HepG2 (cell line): ENCODE data around the gene DRAM1. TPM values are rescaled to one million over a fixed set of nuclear protein-coding genes. Genes with fewer than 3 reads are reported as not detected.
"Not testable (repeated sequence)": the region's sequence is repeated elsewhere in the genome, so short reads cannot be mapped to it uniquely, and the experiment has no call there.

Experiments used
- ATAC-seq: fragments of 200-7000 bp; cut with Tn5 transposase; 3 replicates; pipeline ENCODE4 v1.9.1; 2020; ENCODE audit warnings: mild to moderate bottlenecking, moderate library complexity
- BruUV-seq: library from RNA; stranded (reverse); fragments of 400-500 nt; replicated peaks from 2 replicates; lab custom pipeline; 2021; lab: Mats Ljungman, UMichigan
- CTCF ChIA-PET: fragments of 300-600 bp; formaldehyde crosslinking; extraction: SDS; loops from one replicate; lab custom pipeline; 2021; ENCODE audit warnings: low total read pairs, inconsistent platforms, low intra/inter-chr PET ratio; lab: Yijun Ruan, JAX
- POLR2A ChIA-PET: fragments of 350-600 bp; sonication (Branson Sonifier 250); formaldehyde crosslinking; loops from one replicate; lab custom pipeline; 2020; ENCODE audit warnings: antibody characterized with exemption, inconsistent platforms; lab: Yijun Ruan, JAX
- DNase-seq: peaks from one replicate; pipeline ENCODE4 v3.0.0-alpha.2; 2015; ENCODE audit warnings: low spot score
- FAIRE-seq: peaks from 3 replicates; lab custom pipeline; 2011; peaks lifted over from hg19 to GRCh38; lab: Jason Lieb, UNC
- H2AFZ ChIP-seq: one replicate; pipeline ENCODE4 v1.6.1; 2011; ENCODE audit warnings: low read length, inconsistent platforms
- H3K27ac ChIP-seq: fragments of 300-600 bp; 3 replicates; pipeline ENCODE4 v1.8.0; 2011; ENCODE audit warnings: mixed run types, mild to moderate bottlenecking, mixed read lengths, low read length, inconsistent platforms; ENCODE audit not compliant: insufficient read depth; ENCODE audit errors: extremely low read length
- H3K27me3 ChIP-seq, 2 experiments: fragments of 200-600 bp in 1 of 2; 2 replicates in 1 of 2; 3 replicates in 1 of 2; pipeline versions ENCODE4 v1.6.0 to v1.8.0; 2011; ENCODE audit warnings: low read length in 2 of 2, mild to moderate bottlenecking in 2 of 2, moderate library complexity in 2 of 2, inconsistent platforms in 1 of 2; ENCODE audit not compliant: insufficient read depth in 2 of 2, control insufficient read depth in 1 of 2
- H3K36me3 ChIP-seq, 2 experiments: fragments of 200-600 bp in 1 of 2; replicated peaks in 1 of 2; 2 replicates in 1 of 2; 3 replicates in 1 of 2; pipeline versions ENCODE4 v1.5.1 to v1.8.0; 2011; ENCODE audit warnings: low read length in 2 of 2, inconsistent platforms in 1 of 2; ENCODE audit not compliant: insufficient read depth in 2 of 2, control insufficient read depth in 1 of 2
- H3K4me1 ChIP-seq: 2 replicates; pipeline ENCODE4 v1.5.1; 2012; ENCODE audit warnings: low read length, inconsistent platforms; ENCODE audit not compliant: insufficient read depth
- H3K4me2 ChIP-seq: 2 replicates; pipeline ENCODE4 v1.6.0; 2011; ENCODE audit warnings: low read depth, low read length, inconsistent platforms
- H3K4me3 ChIP-seq, 3 experiments: fragments of 200-600 bp in 1 of 3; sonication (generic), shearing (Covaris generic) in 1 of 3; replicated peaks in 1 of 3; 2 replicates each; pipeline ENCODE4 v1.5.1; 2011 to 2016; ENCODE audit warnings: low read length in 3 of 3, inconsistent platforms in 2 of 3, low read depth in 2 of 3, mild to moderate bottlenecking in 2 of 3, control low read depth in 1 of 3, mixed read lengths in 1 of 3; ENCODE audit not compliant: insufficient read depth in 1 of 3
- H3K79me2 ChIP-seq: one replicate; pipeline ENCODE4 v1.6.1; 2011; ENCODE audit warnings: low read length, inconsistent platforms; ENCODE audit not compliant: insufficient read depth
- H3K9ac ChIP-seq: 2 replicates; pipeline ENCODE4 v1.6.0; 2011; ENCODE audit warnings: mild to moderate bottlenecking, low read depth, low read length, inconsistent platforms; ENCODE audit not compliant: insufficient read depth
- H3K9me3 ChIP-seq: 2 replicates; pipeline ENCODE4 v1.5.1; 2012; ENCODE audit warnings: mild to moderate bottlenecking, low read length
- H4K20me1 ChIP-seq: 2 replicates; pipeline ENCODE4 v1.6.0; 2011; ENCODE audit warnings: inconsistent platforms, mild to moderate bottlenecking, low read length, moderate library complexity; ENCODE audit not compliant: insufficient read depth
- POLR2A ChIP-seq, 2 experiments: IDR thresholded peaks; 2 replicates each; pipeline ENCODE4 v1.6.1; 2011; ENCODE audit warnings: low read depth in 2 of 2, low read length in 2 of 2, mild to moderate bottlenecking in 1 of 2, moderate library complexity in 1 of 2; ENCODE audit not compliant: insufficient read depth in 1 of 2
- SIX4 ChIP-seq: sonication (generic); formaldehyde crosslinking; IDR thresholded peaks from 2 replicates; pipeline ENCODE4 v1.4.0; 2020; ENCODE audit warnings: missing genetic modification reagents
- STAT5B ChIP-seq: sonication (generic); formaldehyde crosslinking; IDR thresholded peaks from 2 replicates; pipeline ENCODE4 v1.4.0; 2020; ENCODE audit warnings: missing genetic modification reagents
- TIGD3 ChIP-seq: sonication (generic); formaldehyde crosslinking; IDR thresholded peaks from 2 replicates; pipeline ENCODE4 v1.5.1; 2020; ENCODE audit warnings: mild to moderate bottlenecking, missing genetic modification reagents, borderline replicate concordance
- ZNF33A ChIP-seq: sonication (generic); formaldehyde crosslinking; IDR thresholded peaks from 2 replicates; pipeline ENCODE4 v1.5.1; 2020; ENCODE audit warnings: missing genetic modification reagents, mild to moderate bottlenecking, moderate library complexity, borderline replicate concordance
- ZNF569 ChIP-seq: sonication (generic); formaldehyde crosslinking; IDR thresholded peaks from 2 replicates; pipeline ENCODE4 v1.5.0; 2020; ENCODE audit warnings: mild to moderate bottlenecking, missing genetic modification reagents, moderate library complexity, borderline replicate concordance
- ZNF777 ChIP-seq: sonication (generic); formaldehyde crosslinking; IDR thresholded peaks from 2 replicates; pipeline ENCODE4 v1.4.0; 2020; ENCODE audit warnings: missing genetic modification reagents
- ZSCAN9 ChIP-seq: IDR thresholded peaks from 2 replicates; pipeline ENCODE4 v1.6.1; 2016; ENCODE audit warnings: borderline replicate concordance
- WGBS: methylation state at CpG from one replicate; pipeline ENCODE4 v1.1.6; 2017; ENCODE audit warnings: low lambda C conversion rate; 5-methylcytosine and 5-hydroxymethylcytosine counted together
- in situ Hi-C: cut with HindIII; loops from 2 replicates; pipeline ENCODE4 v1.10.0; 2017; ENCODE audit warnings: low pct_unique_long_range_greater_than_20kb; ENCODE audit not compliant: extremely low pct_ligation_motif_present
- intact Hi-C: fragments of 100-400 bp; cut with micrococcal nuclease; formaldehyde crosslinking; loops from one replicate; pipeline ENCODE4 v1.10.0; 2022; ENCODE audit not compliant: unreplicated experiment
- polyA plus RNA-seq, 8 experiments: library from polyadenylated mRNA; depleted of rRNA in 3 of 8; stranded (reverse) in 7 of 8; unstranded in 1 of 8; fragments of >200 nt; fragmentation: Illumina TruSeq in 4 of 8; extraction: Trizol in 4 of 8; gene quantifications; 2 replicates each; pipeline versions ENCODE4 v1.2.1 to v1.2.3, GENCODE V29; 2011 to 2016; ENCODE audit warnings: low read depth in 4 of 8, missing spikeins in 1 of 8, mixed read lengths in 1 of 8; ENCODE audit not compliant: insufficient read depth in 1 of 8
- total RNA-seq, 5 experiments: library from RNA; depleted of rRNA; stranded (reverse); fragments of >200 nt; fragmentation: Illumina TruSeq; extraction: Trizol; gene quantifications; 2 replicates each; pipeline ENCODE4 v1.2.3, GENCODE V29; 2016; ENCODE audit warnings: low read depth in 1 of 5
- TF ChIP-seq, protein P1 (sequence below): sonication (generic); formaldehyde crosslinking; conservative IDR thresholded peaks from 2 replicates; pipeline ENCODE4 v1.8.0; 2022; ENCODE audit warnings: missing genetic modification reagents

Gene DRAM1
- total and polyA plus RNA-seq, 2 of the 13 experiments (the other 11 are each of a cell fraction or from before 2014, with no cell fraction given): 20.9 to 32.6 TPM

GRCh38 chr12:101855976-101856375 is 21.4 kb upstream of the DRAM1 start:
- no peaks in the 10 kb centered on the region for H3K36me3 ChIP-seq
- intact Hi-C loops: no loop called here
- CTCF ChIA-PET: no interaction called here
- TF ChIP-seq POLR2A (IDR thresholded peaks at IDR 0.05; ENCODE audit: insufficient read depth in 1 of 2, low read depth in 2 of 2, low read length in 2 of 2) (no peak), STAT5B (no peak), SIX4 (CRISPR knock-in tag) (no peak), ZNF569 (CRISPR knock-in tag) (no peak), ZNF33A (CRISPR knock-in tag) (no peak), ZSCAN9 (CRISPR knock-in tag) (no peak), ZNF777 (CRISPR knock-in tag) (no peak), TIGD3 (CRISPR knock-in tag) (no peak)
- TF ChIP-seq, protein P1, sequence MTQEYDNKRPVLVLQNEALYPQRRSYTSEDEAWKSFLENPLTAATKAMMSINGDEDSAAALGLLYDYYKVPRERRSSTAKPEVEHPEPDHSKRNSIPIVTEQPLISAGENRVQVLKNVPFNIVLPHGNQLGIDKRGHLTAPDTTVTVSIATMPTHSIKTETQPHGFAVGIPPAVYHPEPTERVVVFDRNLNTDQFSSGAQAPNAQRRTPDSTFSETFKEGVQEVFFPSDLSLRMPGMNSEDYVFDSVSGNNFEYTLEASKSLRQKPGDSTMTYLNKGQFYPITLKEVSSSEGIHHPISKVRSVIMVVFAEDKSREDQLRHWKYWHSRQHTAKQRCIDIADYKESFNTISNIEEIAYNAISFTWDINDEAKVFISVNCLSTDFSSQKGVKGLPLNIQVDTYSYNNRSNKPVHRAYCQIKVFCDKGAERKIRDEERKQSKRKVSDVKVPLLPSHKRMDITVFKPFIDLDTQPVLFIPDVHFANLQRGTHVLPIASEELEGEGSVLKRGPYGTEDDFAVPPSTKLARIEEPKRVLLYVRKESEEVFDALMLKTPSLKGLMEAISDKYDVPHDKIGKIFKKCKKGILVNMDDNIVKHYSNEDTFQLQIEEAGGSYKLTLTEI (CRISPR knock-in tag): no peak
- TF ChIP-seq, all 625 proteins: peak for 0
- Histone ChIP-seq H3K9me3 (no peaks in the 10 kb centered on the region), H3K9ac (no peak overlapping the region), H3K4me3 (no peak overlapping the region), H3K4me2 (no peak overlapping the region), H3K4me1 (peaks cover 11% of the 10 kb centered on the region), H2AFZ (no peak overlapping the region), H4K20me1 (no peaks in the 10 kb centered on the region), H3K27ac (no peak overlapping the region), H3K79me2 (no peaks in the 10 kb centered on the region), H3K27me3 (no peaks in the 10 kb centered on the region)
- FAIRE-seq (no peak), ATAC-seq (no peak), DNase-seq (no peak)
- no TSS peak for BruUV-seq
- 100% methylated on average over 3 of the region's 3 CpGs for WGBS
- in situ Hi-C loops: no loop called here
- POLR2A ChIA-PET: no interaction called here

DNA sequence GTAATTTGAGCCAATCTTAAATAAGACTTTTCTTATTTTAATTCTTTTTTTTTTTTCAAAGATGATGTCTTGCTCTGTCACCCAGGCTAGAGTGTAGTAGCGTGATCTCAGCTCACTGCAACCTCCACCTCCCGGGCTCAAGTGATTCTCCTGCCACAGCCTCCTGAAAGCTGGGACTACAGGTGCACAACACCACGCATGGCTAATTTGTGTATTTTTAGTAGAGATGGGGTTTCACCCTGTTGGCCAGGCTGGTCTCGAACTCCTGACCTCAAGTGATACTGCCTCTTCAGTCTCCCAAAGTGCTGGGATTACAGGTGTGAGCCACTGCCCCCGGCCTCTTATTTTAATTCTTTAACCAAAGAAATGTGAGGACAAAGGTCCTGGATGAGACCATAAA is 20.8 kb upstream of the DRAM1 start:
- in situ Hi-C loops, H3K9ac ChIP-seq, H3K4me3 ChIP-seq, DNase-seq, H3K27ac ChIP-seq, FAIRE-seq, BruUV-seq, H3K4me2 ChIP-seq, ATAC-seq, H2AFZ ChIP-seq, H3K9me3 ChIP-seq, POLR2A ChIA-PET, intact Hi-C loops, H3K27me3 ChIP-seq, CTCF ChIA-PET, H3K79me2 ChIP-seq, H4K20me1 ChIP-seq, H3K36me3 ChIP-seq: not testable (repeated sequence)
- WGBS: 87% methylated on average over 5 of the region's 5 CpGs
- H3K4me1 ChIP-seq: peaks cover 10% of the 10 kb centered on the region
